HG02759 (cell line): ENCODE results near the gene PAX4.
"Not testable (repeated sequence)": the region's sequence is repeated elsewhere in the genome, so short reads cannot be mapped to it uniquely, and the experiment has no call there.

Experiments
- ATAC-seq: cut with Tn5 transposase; IDR thresholded peaks from one replicate; pipeline ENCODE4 v1.9.1; 2021; ENCODE audit warnings: mild to moderate bottlenecking, moderate library complexity; ENCODE audit not compliant: unreplicated experiment

The PAX4 gene

DNA sequence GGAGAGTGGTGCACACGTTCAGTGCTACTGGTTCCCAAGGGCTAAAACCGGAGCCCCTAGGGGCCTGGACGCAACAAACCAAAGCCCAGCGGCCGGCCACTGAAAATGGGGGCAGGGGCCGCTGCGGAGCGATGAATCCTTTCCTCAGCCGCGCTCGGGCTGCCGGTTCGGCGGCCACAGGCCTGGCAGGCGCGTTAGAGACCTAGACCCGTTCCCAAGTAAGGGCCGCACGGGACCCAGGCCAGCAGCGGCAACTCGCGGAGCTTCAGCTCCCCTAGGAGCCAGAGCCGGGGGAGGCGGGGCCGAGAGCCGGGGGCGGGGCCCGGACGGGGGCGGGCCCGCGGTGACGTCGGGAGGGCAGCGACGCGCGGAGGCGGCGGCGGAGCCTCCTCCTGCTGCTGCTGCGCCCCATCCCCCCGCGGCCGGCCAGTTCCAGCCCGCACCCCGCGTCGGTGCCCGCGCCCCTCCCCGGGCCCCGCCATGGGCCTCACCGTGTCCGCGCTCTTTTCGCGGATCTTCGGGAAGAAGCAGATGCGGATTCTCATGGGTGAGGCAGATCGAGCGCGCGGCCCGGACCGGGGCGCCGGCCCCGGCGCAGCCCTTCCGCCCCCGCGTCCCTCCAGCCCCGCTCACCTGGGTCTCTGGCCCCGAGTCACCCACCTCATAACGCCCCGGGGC lies 29.8 kb downstream of the PAX4 start, which contains the start of gene ARF5:
TSS of gene ARF5 (plus strand) at position 393 of the 678 bp plus-strand sequence. CDS start at position 481, 88 bp downstream.
- peak; percentile 73 for ATAC-seq

DNA sequence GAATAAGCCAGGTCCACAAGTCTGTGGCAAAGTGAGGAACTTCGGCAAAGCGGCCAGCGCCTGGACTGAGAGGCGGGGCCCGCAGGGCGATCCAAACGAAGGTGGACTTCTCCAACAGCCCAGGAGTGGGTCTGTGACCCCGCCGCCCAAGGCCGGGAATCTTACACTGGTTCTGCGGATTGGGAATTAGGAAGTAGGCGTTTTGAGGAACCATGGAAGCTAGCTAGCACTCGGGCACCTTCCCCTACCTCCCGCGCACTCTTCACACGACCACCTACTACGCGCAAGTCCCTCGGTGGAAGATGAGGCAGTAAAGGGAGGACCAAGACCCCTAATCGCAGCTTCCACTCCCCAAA lies 30.3 kb downstream of the PAX4 start:
- no peak for ATAC-seq

DNA sequence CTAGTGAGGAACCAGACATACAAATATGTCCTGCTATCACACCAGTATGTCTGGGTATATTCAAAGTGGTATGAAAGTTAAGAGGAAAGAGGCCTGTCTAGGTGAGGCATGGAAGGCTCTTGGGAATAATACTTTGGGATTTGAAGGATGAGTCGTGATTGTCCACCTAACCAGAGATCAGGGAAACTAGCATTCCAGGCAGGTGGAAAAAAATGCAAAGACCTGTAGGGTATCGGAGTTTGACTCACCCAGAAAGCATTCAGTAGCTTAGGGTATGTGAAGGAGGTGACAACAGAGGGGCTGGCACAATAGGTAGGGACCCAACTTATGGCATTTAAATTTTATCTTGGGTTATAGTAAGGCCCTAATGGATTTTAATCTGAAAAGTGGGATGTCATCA lies 31.6 kb downstream of the PAX4 start:
- ATAC-seq: no peak

DNA sequence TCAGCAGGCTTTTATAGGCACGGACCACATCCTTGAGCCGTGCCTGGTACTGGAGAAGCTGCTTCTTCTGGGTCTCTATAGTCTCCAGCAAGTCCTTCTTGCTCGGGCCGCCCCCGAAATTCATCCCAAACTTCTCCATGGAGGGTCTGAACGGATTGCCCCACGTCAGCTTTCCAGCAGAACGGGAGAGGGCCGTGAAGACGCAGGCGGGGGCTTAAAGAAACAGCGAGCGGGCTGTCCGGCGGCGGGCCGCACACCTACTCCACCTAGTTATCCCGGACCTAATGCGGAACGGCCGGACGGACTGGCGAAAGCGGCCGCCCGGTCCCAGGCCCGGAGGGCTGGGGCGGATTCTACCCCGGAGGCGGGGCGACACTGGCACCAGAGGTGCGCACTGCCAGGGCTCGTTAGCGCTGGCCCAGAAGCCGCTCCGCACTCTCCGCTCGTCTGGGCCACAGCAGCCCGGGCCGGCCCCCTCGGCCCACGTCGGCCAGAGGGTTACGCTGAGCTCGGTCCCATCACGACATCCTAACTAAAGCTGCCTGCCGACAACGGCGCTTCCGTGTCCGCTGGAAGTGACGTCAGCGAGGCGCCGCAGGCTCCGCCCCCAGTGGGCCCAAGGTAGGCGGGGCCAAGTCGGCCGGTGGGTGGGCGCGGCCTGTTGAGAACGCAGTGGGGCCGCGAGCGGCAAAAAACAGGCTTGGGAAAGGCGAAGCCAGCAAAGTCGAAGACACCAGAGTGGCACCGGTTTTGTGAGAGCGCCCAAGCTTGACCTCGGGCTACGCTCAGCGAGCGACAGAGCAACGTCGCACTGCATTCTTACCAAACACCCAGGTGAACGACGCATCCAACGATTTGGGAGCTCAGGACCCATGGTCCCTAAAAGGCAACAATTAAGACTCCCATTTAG lies 32.6 kb downstream of the PAX4 start, which contains the start of gene GCC1:
TSS of gene GCC1 (minus strand) at position 553 of the 910 bp plus-strand sequence. CDS start at position 139, 414 bp downstream.
- peak; percentile 81 for ATAC-seq

DNA sequence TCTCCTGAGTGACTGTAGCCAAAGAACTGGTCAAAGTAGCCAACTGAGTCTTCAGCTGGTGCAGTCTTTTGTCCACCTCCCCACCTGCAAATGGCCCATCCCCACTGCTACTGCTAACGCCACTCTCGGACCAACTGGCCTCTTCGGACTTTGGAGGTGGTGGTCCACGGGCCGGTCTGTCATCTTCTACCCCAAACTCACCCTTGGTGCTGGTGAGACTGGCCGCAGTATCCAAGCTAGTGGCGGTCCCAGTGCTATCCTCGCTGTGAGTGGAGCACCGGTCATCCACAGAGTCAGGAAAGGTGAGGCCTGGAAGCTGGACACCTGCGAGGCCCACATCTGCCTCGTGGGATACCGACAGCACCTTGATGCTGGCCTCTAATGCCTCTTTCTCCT lies 33.3 kb downstream of the PAX4 start:
- ATAC-seq: no peak

DNA sequence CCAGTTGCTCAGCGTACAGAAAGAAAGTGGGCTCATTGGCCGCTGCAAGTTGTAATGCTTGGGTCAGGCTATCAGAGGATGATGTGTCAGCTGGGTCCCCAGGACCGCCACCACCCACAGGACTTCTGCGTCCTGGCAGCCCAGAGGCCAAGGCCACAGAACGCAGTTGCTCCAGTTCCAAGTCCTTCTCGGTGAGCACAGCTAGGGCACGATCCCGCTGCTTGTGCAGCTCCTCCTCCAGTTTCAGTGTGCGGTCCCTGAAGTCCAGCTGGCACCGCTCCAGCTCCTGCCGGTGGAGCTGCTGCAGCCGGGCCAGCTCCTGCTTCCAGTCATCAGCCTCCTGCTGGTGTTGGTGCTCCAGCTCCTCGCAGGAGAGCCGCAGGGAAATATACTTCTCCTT lies 35.6 kb downstream of the PAX4 start:
- ATAC-seq: no peak

DNA sequence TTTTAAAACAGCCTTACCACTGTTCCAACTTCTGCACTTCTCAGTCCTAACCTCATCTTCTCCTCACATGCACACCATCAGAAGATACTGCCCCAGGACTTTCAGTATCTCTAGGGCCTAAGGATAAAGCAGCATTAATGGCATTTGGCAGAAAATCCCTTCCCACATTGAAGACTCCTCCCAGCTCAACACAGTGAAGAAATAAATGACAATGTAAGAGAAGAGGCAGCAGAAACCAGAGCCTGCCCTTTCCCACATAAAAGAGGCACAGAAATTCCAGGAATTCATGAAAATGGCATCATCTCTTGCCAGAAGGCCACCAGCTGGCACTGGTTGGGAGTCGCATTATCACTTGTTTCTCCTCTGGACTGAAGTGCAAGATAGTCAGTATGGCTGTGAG lies 36.2 kb downstream of the PAX4 start:
- no peak for ATAC-seq

DNA sequence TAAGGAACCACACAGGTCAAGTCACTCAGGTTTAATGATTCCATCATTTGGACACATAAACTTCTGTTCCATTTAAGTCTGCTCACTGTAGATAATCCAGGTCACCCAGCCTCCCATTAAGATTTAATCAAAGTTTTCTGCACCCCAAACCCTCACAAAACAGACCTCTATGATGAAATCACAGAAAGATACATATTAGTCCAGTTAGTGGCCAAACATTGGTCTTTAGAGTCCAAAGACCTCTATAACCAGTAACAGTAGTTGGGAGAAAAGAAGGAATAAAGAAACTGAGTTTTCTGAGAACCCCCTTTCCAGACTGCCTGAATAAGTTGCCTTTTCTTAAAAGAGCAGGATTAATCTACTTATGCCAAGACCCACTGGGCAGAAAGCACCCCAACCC lies 37.3 kb downstream of the PAX4 start:
- no peak for ATAC-seq

DNA sequence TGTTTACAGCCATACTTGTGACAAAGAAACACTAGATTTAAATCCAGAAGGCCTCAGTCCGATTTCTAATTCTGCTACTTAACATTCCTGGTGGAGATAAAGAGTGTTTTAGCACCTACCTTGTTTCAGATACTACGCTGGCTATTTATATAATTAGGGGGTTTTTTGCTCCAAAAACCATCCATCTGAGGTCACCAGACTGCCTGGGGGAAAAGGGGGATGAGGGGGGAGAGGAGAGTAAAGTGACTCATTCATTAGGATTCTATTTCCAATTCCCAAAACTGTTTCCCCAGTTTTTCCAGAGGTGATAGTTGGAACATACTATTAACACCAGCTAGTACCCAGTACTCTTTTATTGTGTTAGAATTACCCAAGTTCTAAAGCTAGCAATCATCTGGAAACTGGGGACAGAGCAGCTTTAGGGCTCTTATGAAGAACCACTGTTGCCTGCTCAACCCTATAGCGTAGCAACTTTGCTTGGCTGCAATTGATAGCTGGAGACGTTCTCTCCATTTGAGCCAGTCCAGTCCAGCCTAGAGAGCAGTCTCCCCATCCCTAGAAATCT lies 39.1 kb downstream of the PAX4 start:
- ATAC-seq: no peak

DNA sequence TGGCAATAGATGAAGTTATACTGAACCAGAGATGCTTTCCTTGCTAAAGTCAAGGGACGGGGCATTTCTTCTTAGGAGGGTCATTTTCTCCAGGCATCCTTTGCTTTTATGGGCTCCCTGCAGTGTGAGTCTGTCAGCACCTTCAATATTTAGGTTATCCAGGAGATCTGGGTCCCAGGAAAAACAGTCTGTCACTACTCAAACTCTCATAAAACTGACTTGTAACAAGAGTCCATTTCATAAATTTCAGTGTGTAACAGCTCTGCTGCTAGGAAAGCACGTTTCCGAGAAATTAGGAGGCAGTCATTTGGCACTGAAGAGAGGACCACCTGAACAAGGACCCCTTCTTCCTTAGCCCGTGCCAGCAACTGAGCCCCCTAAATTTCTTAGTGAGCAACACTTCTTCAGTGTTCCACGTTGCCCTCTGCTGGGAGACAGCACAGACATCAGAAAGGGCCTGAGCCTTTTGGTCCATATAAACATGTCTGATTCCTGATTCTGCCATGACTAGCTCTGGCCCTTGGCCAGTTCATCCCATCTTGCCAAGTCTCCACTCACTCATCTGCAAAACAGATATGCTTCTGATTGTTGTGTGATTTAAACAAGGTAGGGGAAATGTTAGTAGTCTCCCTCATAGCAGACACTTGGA lies 39.8 kb downstream of the PAX4 start:
- ATAC-seq: no peak

DNA sequence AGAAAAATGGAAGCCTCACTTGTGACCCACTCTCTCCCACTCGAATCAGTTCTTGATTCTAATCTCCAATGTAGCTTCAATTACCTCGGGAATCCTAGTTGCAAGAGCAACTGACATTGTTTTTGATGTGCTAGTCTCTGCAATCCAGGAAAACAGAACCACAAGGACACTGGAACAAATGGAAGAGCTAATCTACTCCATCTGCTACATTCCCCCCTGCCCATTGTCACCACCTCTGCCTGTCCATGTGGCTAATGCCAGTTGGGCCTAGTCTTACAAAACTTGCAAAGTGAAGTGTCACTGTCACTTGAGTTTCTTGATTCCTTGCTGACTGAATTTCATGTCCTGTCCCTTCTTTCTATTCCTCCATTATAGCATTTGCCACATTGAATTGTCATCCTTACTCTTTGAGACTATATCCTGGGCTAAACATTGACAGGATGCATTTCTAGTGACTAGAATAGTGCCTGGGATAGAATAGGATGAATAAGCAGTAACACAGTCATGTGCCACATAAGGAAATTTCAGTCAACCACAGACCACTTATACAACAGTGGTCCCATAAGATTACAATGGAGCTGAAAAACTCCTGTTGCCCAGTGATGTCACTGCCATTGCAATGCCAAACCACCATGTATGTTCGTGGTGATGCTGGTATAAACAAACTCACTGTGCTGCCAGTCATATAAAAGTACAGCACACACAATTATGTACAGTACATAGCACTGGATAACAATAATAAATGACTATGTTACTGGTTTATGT lies 46.0 kb downstream of the PAX4 start:
- ATAC-seq: no peak

DNA sequence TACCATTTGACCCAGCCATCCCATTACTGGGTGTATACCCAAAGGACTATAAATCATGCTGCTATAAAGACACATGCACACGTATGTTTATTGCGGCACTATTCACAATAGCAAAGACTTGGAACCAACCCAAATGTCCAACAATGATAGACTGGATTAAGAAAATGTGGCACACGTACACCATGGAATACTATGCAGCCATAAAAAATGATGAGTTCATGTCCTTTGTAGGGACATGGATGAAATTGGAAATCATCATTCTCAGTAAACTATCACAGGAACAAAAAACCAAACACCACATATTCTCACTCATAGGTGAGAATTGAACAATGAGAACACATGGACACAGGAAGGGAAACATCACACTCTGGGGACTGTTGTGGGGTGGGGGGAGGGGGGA lies 49.9 kb downstream of the PAX4 start:
- ATAC-seq: not testable (repeated sequence)

DNA sequence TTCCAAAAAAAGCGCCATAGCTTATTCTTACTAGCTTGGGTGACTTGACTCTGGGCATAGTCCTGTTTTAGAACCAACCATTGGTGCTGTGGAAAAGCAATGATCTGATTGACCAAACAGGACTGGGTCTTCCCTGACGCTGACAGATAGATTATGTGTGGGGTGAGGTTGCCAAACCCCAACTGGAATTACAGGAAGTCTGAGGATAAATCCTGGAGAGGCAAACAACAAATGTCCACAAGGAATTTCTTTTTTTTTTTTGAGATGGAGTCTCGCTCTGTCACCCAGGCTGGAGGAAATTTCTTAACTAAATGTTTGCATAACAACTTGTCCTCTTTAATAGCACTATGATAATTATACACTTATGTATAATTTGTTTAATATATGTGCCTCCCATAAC lies 51.7 kb downstream of the PAX4 start:
- no peak for ATAC-seq
